Measurements from ENCODE around the gene STK17B. TPM values are rescaled to one million over a fixed set of nuclear protein-coding genes. Genes with fewer than 3 reads are reported as not detected.

Gene STK17B
- total RNA-seq, 2 donors from 2014 or later: 7.9 to 16.9 TPM

DNA sequence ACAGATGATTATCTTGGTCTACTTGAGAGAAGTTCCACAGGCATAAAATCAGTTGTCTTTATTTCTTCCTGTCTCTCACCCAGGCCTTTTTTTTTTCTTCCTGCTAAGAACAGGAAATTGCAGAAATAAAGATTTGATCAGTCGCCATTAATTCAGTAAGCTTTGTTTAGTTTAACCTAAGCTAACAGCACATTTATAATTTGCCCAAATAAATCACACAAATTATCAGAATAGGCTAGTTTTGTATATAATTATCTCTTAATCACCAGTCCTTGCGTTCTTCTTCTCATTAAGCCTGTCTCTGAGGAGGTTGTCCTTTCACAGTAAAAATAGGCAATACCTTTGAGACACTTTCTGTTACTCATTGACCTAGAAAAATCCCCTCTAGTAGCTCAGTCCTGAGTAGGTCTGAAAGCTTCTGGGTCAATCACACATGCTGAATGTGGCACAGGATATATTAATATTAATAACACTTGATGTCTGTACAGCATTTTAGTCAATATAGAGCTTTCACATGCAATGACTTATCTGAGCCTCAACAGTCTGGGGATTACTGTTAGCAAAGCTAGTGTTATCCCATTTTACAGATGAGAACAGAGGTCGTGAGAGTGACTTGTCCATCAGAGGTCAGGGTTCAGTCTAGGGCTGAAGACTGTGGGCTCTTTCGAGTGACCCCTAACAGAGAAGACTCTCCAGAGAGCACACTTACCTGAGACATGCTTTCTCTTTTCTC lies 11.2 kb upstream of the STK17B start:
- no peaks in the 10 kb centered on the region for H3K27me3 ChIP-seq
- no peaks in the 10 kb centered on the region for H3K4me1 ChIP-seq
- intact Hi-C loops (cut with DNase I): no loop called here
- H3K4me3 ChIP-seq: no peak overlapping the region
- peak overlapping the region in 1 of 4 donors; percentile 12 for H3K27ac ChIP-seq
- TF ChIP-seq POLR2A (IDR thresholded peaks at IDR 0.05): no peak
- H3K9me3 ChIP-seq: no peaks in the 10 kb centered on the region
- 43 to 49% methylated on average over 4 of the region's 4 CpGs for WGBS, 2 donors
- no peak for DNase-seq
- no peak for ATAC-seq
- H3K36me3 ChIP-seq (replicated peaks in 1 of 2; ENCODE audit: insufficient read depth in 1 of 2, low read depth in 2 of 2): no peaks in the 10 kb centered on the region

- Histone ChIP-seq H3K4me1 (no peaks in the 10 kb centered on the region), H3K27me3 (no peaks in the 10 kb centered on the region), H3K27ac (no peak overlapping the region), H3K9me3 (no peaks in the 10 kb centered on the region), H3K4me3 (no peak overlapping the region), H3K36me3 (replicated peaks in 1 of 2; ENCODE audit: insufficient read depth in 1 of 2, low read depth in 2 of 2) (no peaks in the 10 kb centered on the region)
- WGBS, 2 donors: 77 to 86% methylated on average over 3 of the region's 3 CpGs
- ATAC-seq (no peak), DNase-seq (no peak)
- intact Hi-C loops (cut with DNase I): no loop called here
- TF ChIP-seq CTCF (IDR thresholded peaks at IDR 0.05): no peak
- no peak for TF ChIP-seq POLR2A (IDR thresholded peaks at IDR 0.05)
These were observed 10.1 kb upstream of the STK17B start for GRCh38 chr2:196181484-196181883.

DNA sequence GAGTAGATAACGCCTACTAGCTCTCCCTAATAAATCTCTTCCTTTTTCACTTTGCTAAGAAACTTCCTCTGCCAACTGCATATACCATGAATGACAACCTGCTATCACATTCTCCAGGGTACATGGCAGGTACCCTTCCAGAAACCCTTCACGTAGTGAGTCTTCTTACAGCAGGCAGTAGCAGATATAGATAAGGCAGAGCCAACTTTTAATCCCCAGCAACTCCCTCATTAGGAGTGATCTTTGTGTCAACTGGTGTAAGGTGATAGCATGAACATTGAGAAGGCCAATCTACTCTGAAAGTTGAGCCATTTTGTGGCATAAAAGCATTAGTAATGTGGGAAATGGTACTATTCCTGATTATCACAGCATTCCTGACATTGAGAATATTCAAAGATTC lies 5.7 kb upstream of the STK17B start:
- 64 to 66% methylated on average over 2 of the region's 2 CpGs for WGBS, 2 donors
- no peak overlapping the region for H3K27ac ChIP-seq

GRCh38 chr2:196176142-196176738 lies 4.9 kb upstream of the STK17B start:
- peak in 1 of 4 donors; percentile 27 for DNase-seq
- no peak for TF ChIP-seq CTCF (IDR thresholded peaks at IDR 0.05)
- TF ChIP-seq POLR2A (IDR thresholded peaks at IDR 0.05): no peak
- H3K27me3 ChIP-seq: no peaks in the 10 kb centered on the region
- H3K27ac ChIP-seq: no peak overlapping the region
- H3K9me3 ChIP-seq: no peaks in the 10 kb centered on the region
- no peaks in the 10 kb centered on the region for H3K4me1 ChIP-seq
- no peak for ATAC-seq
- 68 to 82% methylated on average over 8 of the region's 8 CpGs for WGBS, 2 donors
- no peaks in the 10 kb centered on the region for H3K36me3 ChIP-seq (replicated peaks in 1 of 2; ENCODE audit: insufficient read depth in 1 of 2, low read depth in 2 of 2)
- H3K4me3 ChIP-seq: no peak overlapping the region
- intact Hi-C loops (cut with DNase I): no loop called here

More for the DNA sequence above, 5.7 kb upstream of the STK17B start:
- Histone ChIP-seq H3K4me3 (no peak overlapping the region), H3K36me3 (replicated peaks in 1 of 2; ENCODE audit: insufficient read depth in 1 of 2, low read depth in 2 of 2) (no peaks in the 10 kb centered on the region), H3K4me1 (no peaks in the 10 kb centered on the region), H3K27me3 (no peaks in the 10 kb centered on the region), H3K9me3 (no peaks in the 10 kb centered on the region)
- intact Hi-C loops (cut with DNase I): no loop called here
- no peak for ATAC-seq
- no peak for DNase-seq
- TF ChIP-seq POLR2A (IDR thresholded peaks at IDR 0.05): no peak

GRCh38 chr2:196174404-196174803 lies 3.0 kb upstream of the STK17B start:
- Histone ChIP-seq H3K27me3 (no peaks in the 10 kb centered on the region), H3K4me3 (no peak overlapping the region), H3K4me1 (peaks cover 5% of the 10 kb centered on the region), H3K36me3 (replicated peaks in 1 of 2; ENCODE audit: insufficient read depth in 1 of 2, low read depth in 2 of 2) (no peaks in the 10 kb centered on the region), H3K9me3 (no peaks in the 10 kb centered on the region), H3K27ac (no peak overlapping the region)
- TF ChIP-seq CTCF (IDR thresholded peaks at IDR 0.05): no peak
- TF ChIP-seq POLR2A (IDR thresholded peaks at IDR 0.05): no peak
- DNase-seq (no peak), ATAC-seq (no peak)
- WGBS, 2 donors: 89 to 93% methylated on average over 2 to 3 of the region's 3 CpGs
- intact Hi-C loops (cut with DNase I): no loop called here
